ENCODE measurements around the gene ARHGEF10L.
A peak's percentile ranks its signal among the peaks of the same experiment; 100 is the strongest.

ARHGEF10L gene

GRCh38 chr1:17538010-17538409, 1.5 kb upstream of the ARHGEF10L start:
- Histone ChIP-seq H3K27ac (replicated peaks) (no peak overlapping the region), H3K4me3 (replicated peaks; ENCODE audit: insufficient read depth, low read length) (no peak overlapping the region), H3K27me3 (ENCODE audit: insufficient read depth, poor library complexity, severe bottlenecking) (peaks cover 28% of the 10 kb centered on the region)
- TF ChIP-seq REST (IDR thresholded peaks at IDR 0.05; ENCODE audit: insufficient replicate concordance, low read depth): no peak
- no peak for DNase-seq (ENCODE audit: low read depth in 1 of 2, low spot score in 1 of 2)

GRCh38 chr1:17538428-17539117, 925 bp upstream of the ARHGEF10L start:
- Histone ChIP-seq H3K27me3 (ENCODE audit: insufficient read depth, poor library complexity, severe bottlenecking) (peaks cover 28% of the 10 kb centered on the region), H3K27ac (replicated peaks) (no peak overlapping the region), H3K4me3 (replicated peaks; ENCODE audit: insufficient read depth, low read length) (no peak overlapping the region)
- no peak for DNase-seq (ENCODE audit: low read depth in 1 of 2, low spot score in 1 of 2)
- TF ChIP-seq SPI1 (IDR thresholded peaks at IDR 0.05; ENCODE audit: borderline replicate concordance, low read depth) (no peak), CTCF (IDR thresholded peaks at IDR 0.05; ENCODE audit: insufficient read depth, low read length) (no peak), GABPA (IDR thresholded peaks at IDR 0.05; ENCODE audit: low read depth) (no peak), POLR2AphosphoS5 (IDR thresholded peaks at IDR 0.05; ENCODE audit: low read depth) (no peak), REST (IDR thresholded peaks at IDR 0.05; ENCODE audit: insufficient replicate concordance, low read depth) (no peak)

- no peak for DNase-seq (ENCODE audit: low read depth in 1 of 2, low spot score in 1 of 2)
- peaks cover 28% of the 10 kb centered on the region for H3K27me3 ChIP-seq (ENCODE audit: insufficient read depth, poor library complexity, severe bottlenecking)
- H3K27ac ChIP-seq (replicated peaks): no peak overlapping the region
- TF ChIP-seq CTCF (IDR thresholded peaks at IDR 0.05; ENCODE audit: insufficient read depth, low read length): no peak
- no peak for TF ChIP-seq POLR2AphosphoS5 (IDR thresholded peaks at IDR 0.05; ENCODE audit: low read depth)
- TF ChIP-seq SPI1 (IDR thresholded peaks at IDR 0.05; ENCODE audit: borderline replicate concordance, low read depth): no peak
- H3K4me3 ChIP-seq (replicated peaks; ENCODE audit: insufficient read depth, low read length): no peak overlapping the region
These were observed 401 bp upstream of the ARHGEF10L start for GRCh38 chr1:17539118-17539476.

- Histone ChIP-seq H3K4me3 (replicated peaks; ENCODE audit: insufficient read depth, low read length) (peak overlapping the region; percentile 27), H3K27ac (replicated peaks) (no peak overlapping the region), H3K27me3 (ENCODE audit: insufficient read depth, poor library complexity, severe bottlenecking) (peaks cover 28% of the 10 kb centered on the region)
- DNase-seq (ENCODE audit: low read depth in 1 of 2, low spot score in 1 of 2): no peak
- TF ChIP-seq CTCF (IDR thresholded peaks at IDR 0.05; ENCODE audit: insufficient read depth, low read length): no peak
- no peak for TF ChIP-seq REST (IDR thresholded peaks at IDR 0.05; ENCODE audit: insufficient replicate concordance, low read depth)
These were observed 930 bp downstream of the ARHGEF10L start for GRCh38 chr1:17540255-17541001.
